Fibroblast of pulmonary artery (primary cell): ENCODE data around the gene MARF1.
"Not testable (repeated sequence)": the region's sequence is repeated elsewhere in the genome, so short reads cannot be mapped to it uniquely, and the experiment has no call there.

Experiments used
- DNase-seq: peaks from one replicate; pipeline ENCODE4 v3.0.0-alpha.2; 2010; ENCODE audit warnings: low read depth
- H3K4me3 ChIP-seq: replicated peaks from 2 replicates; pipeline ENCODE4 v1.5.1; 2011; ENCODE audit warnings: low read depth, mild to moderate bottlenecking, control low read depth, low read length, moderate library complexity
- CTCF ChIP-seq: IDR thresholded peaks from 2 replicates; pipeline ENCODE4 v1.5.1; 2011; ENCODE audit warnings: mild to moderate bottlenecking, control low read depth, low read length, inconsistent platforms; ENCODE audit errors: missing control alignments

Gene MARF1

GRCh38 chr16:15665107-15665506, 22.2 kb upstream of the MARF1 start:
- no peak for DNase-seq
- no peak for TF ChIP-seq CTCF
- no peak overlapping the region for H3K4me3 ChIP-seq

- H3K4me3 ChIP-seq = no peak overlapping the region
- no peak for DNase-seq
- no peak for TF ChIP-seq CTCF
These were observed 17.2 kb upstream of the MARF1 start for GRCh38 chr16:15660203-15660601.

GRCh38 chr16:15658556-15658955, 15.6 kb upstream of the MARF1 start:
- no peak overlapping the region for H3K4me3 ChIP-seq
- TF ChIP-seq CTCF = no peak
- no peak for DNase-seq

- no peak for TF ChIP-seq CTCF
- no peak for DNase-seq
These were observed 15.2 kb upstream of the MARF1 start for GRCh38 chr16:15658149-15658548.

GRCh38 chr16:15655561-15655960, 12.6 kb upstream of the MARF1 start:
- DNase-seq, H3K4me3 ChIP-seq: not testable (repeated sequence)

More at GRCh38 chr16:15658149-15658548, 15.2 kb upstream of the MARF1 start:
- H3K4me3 ChIP-seq = no peak overlapping the region

GRCh38 chr16:15654591-15654990, 11.6 kb upstream of the MARF1 start:
- H3K4me3 ChIP-seq = no peak overlapping the region
- TF ChIP-seq CTCF = no peak
- no peak for DNase-seq

- peak; percentile 76 for DNase-seq
- TF ChIP-seq CTCF = no peak
- H3K4me3 ChIP-seq = peak overlapping the region; percentile 10
These were observed 10.3 kb upstream of the MARF1 start for GRCh38 chr16:15653227-15653626.
